Measurements from ENCODE around the gene FAM53B. TPM values are rescaled to one million over a fixed set of nuclear protein-coding genes. Genes with fewer than 3 reads are reported as not detected.

The FAM53B gene
- total RNA-seq, 4 donors from 2014 or later, result 21.9 to 42.6 (median 32.2) TPM

- DNase-seq (ENCODE audit: low spot score) (no peak), ATAC-seq (ENCODE audit: low FRiP score) (no peak)
- no peak for TF ChIP-seq CTCF (IDR thresholded peaks at IDR 0.05)
Observed at GRCh38 chr10:124681091-124681490, 63.1 kb downstream of the FAM53B start.

GRCh38 chr10:124680675-124681074, 63.5 kb downstream of the FAM53B start:
- TF ChIP-seq CTCF (IDR thresholded peaks at IDR 0.05), result no peak
- no peak for DNase-seq (ENCODE audit: low spot score)
- no peak for ATAC-seq (ENCODE audit: low FRiP score)

GRCh38 chr10:124679401-124679800, 64.8 kb downstream of the FAM53B start:
- no peak for TF ChIP-seq CTCF (IDR thresholded peaks at IDR 0.05)
- no peak for DNase-seq (ENCODE audit: low spot score)
- ATAC-seq (ENCODE audit: low FRiP score), result no peak

- no peak for TF ChIP-seq CTCF (IDR thresholded peaks at IDR 0.05)
- ATAC-seq (ENCODE audit: low FRiP score) (no peak), DNase-seq (ENCODE audit: low spot score) (no peak)
Observed at GRCh38 chr10:124678557-124679240, 65.5 kb downstream of the FAM53B start.

GRCh38 chr10:124677749-124678556, 66.2 kb downstream of the FAM53B start:
- no peak for ATAC-seq (ENCODE audit: low FRiP score)
- DNase-seq (ENCODE audit: low spot score), result no peak
- TF ChIP-seq CTCF (IDR thresholded peaks at IDR 0.05), result no peak

- no peak for ATAC-seq (ENCODE audit: low FRiP score)
- TF ChIP-seq CTCF (IDR thresholded peaks at IDR 0.05), result no peak
- DNase-seq (ENCODE audit: low spot score), result no peak
Observed at GRCh38 chr10:124677293-124677699, 66.9 kb downstream of the FAM53B start.

All from omental fat pad (tissue), 4 donors.